Heart right ventricle (tissue), 16 donors: ENCODE data around the gene BET1. TPM values are rescaled to one million over a fixed set of nuclear protein-coding genes. Genes with fewer than 3 reads are reported as not detected.

Experiments
- ATAC-seq, 8 donors: fragments of 200-7000 bp; cut with Tn5 transposase; one replicate each; pipeline ENCODE4 v1.9.1; 2020; ENCODE audit warnings: mild to moderate bottlenecking in 8 of 8, moderate library complexity in 8 of 8, moderate number of reproducible peaks in 1 of 8
- DNase-seq, 2 donors: peaks; one replicate each; pipeline ENCODE4 v3.0.0-alpha.2; 2020
- H3K27ac ChIP-seq, 10 donors: fragments of 200-600 bp; sonication (generic) in 2 of 10; one replicate each; pipeline versions ENCODE4 v1.5.0 to v1.8.0; 2020 to 2022; ENCODE audit warnings: mild to moderate bottlenecking in 3 of 10
- H3K27me3 ChIP-seq, 7 donors: fragments of 200-600 bp; one replicate each; pipeline ENCODE4 v1.8.0; 2021 to 2022; ENCODE audit warnings: mild to moderate bottlenecking in 2 of 7
- H3K36me3 ChIP-seq, 9 donors: fragments of 200-600 bp; sonication (generic) in 1 of 9; one replicate each; pipeline versions ENCODE4 v1.5.0 to v1.8.0; 2020 to 2022; ENCODE audit warnings: mild to moderate bottlenecking in 2 of 9
- H3K4me1 ChIP-seq, 9 donors: fragments of 200-600 bp; sonication (generic) in 1 of 9; one replicate each; pipeline versions ENCODE4 v1.5.0 to v1.8.0; 2020 to 2022; ENCODE audit warnings: mild to moderate bottlenecking in 4 of 9
- H3K4me3 ChIP-seq, 10 donors: fragments of 200-600 bp; sonication (generic) in 2 of 10; one replicate each; pipeline versions ENCODE4 v1.5.0 to v1.8.0; 2020 to 2022; ENCODE audit warnings: mild to moderate bottlenecking in 7 of 10, moderate library complexity in 2 of 10
- H3K9me3 ChIP-seq, 11 donors: fragments of 200-600 bp in 10 of 11; sonication (generic) in 2 of 11; one replicate each; pipeline versions ENCODE4 v1.5.0 to v1.8.0; 2013 to 2022; ENCODE audit warnings: mild to moderate bottlenecking in 2 of 11, control low read depth in 1 of 11, moderate library complexity in 1 of 11
- CTCF ChIP-seq, 9 donors: fragments of 200-600 bp; sonication (generic) in 2 of 9; IDR thresholded peaks; one replicate each; pipeline versions ENCODE4 v1.5.0 to v1.8.0; 2021 to 2022; ENCODE audit warnings: antibody characterized with exemption in 9 of 9, mild to moderate bottlenecking in 5 of 9, moderate library complexity in 1 of 9
- WGBS, 2 donors: extraction: QIAGEN DNeasy Blood & Tissue Kit; methylation state at CpG; one replicate each; pipeline ENCODE4 v1.1.7; 2013; ENCODE audit warnings: inconsistent platforms in 1 of 2; 5-methylcytosine and 5-hydroxymethylcytosine counted together
- intact Hi-C, 10 donors: fragments of 100-400 bp; cut with DNase I; formaldehyde crosslinking; loops; one replicate each; pipeline versions ENCODE4 v1.11.1 to v1.14.2; 2022
- polyA plus RNA-seq, 2 donors: library from polyadenylated mRNA; stranded (reverse); fragments of 200-250 nt; gene quantifications; one replicate each; pipeline ENCODE4 v1.2.3, GENCODE V29; 2013
- total RNA-seq, 10 donors: library from RNA; stranded (reverse); fragmentation: NEBNext Ultra II Directional in 3 of 10; extraction: Animal tissue kit (Norgen Biotek cat#: 25700) in 3 of 10; gene quantifications; one replicate each; pipeline versions ENCODE4 v1.2.1 to v1.2.4, GENCODE V29; 2021 to 2023
- donor health status: Arrhythmogenic right ventricular cardiomyopathy.
- donor health status: ischemic (EF 13 %, LVEDD 7.1; RV severe dilation, severe dysfunction).
- donor health status: healthy with polysubstance abuse.
- donor health status: DM: no; HTN: yes; CAD: no.
- donor health status: DM: no; HTN: no; CAD: no.
- donor health status: ischemic (EF 25% LVEDD 6.9; RV normal size, moderate dysfunction).
- donor health status: ischemic (EF 25% LVEDD 5.7; RV mildly dilated, moderate dysfunction).
- donor health status: healthy.
- donor health status: DM: yes; HTN: yes; CAD: no.
- donor health status: Ischemic cardiomyopathy.
- donor health status: ischemic (EF 35%, LVEDD 5.7; RV mildly dilated, moderate dysfunction).
- donor health status: nonischemic (EF 11% LVEDD 7.7; RV severe dilation, severe dysfunction).
- donor health status: DM: yes; HTN: yes; CAD: no.
- donor health status: PGD.
- donor health status: ischemic (EF 29% LVEDD 5.4; RV normal size, mild dysfunction).
- donor health status: nonischemic (EF 23%, LVEDD 6.1; RV moderate dilation, normal function).

Gene BET1
- total and polyA plus RNA-seq, 12 donors: 6.9 to 20.2 (median 11.7) TPM

- Histone ChIP-seq H3K27me3 (no peaks in the 10 kb centered on the region), H3K9me3 (no peaks in the 10 kb centered on the region), H3K27ac (no peak overlapping the region), H3K36me3 (peaks cover 0 to 5% (median 0%) of the 10 kb centered on the region in 9 donors), H3K4me1 (peaks cover 0 to 5% (median 0%) of the 10 kb centered on the region in 9 donors), H3K4me3 (no peak overlapping the region)
- ATAC-seq (no peak), DNase-seq (no peak)
- intact Hi-C loops: no loop called here
- no peak for TF ChIP-seq CTCF (IDR thresholded peaks at IDR 0.05)
These were observed 20.1 kb downstream of the BET1 start for GRCh38 chr7:93984024-93984423.

GRCh38 chr7:93981480-93981874 is 22.7 kb downstream of the BET1 start:
- no peak for DNase-seq
- H3K9me3 ChIP-seq: no peaks in the 10 kb centered on the region
- intact Hi-C loops: no loop called here

GRCh38 chr7:93980744-93981479 is 23.2 kb downstream of the BET1 start:
- Histone ChIP-seq H3K4me3 (peak overlapping the region in 2 of 10 donors; percentile 0 to 9), H3K36me3 (no peaks in the 10 kb centered on the region), H3K27ac (peak overlapping the region in 4 of 10 donors; percentile 4 to 24 (median 16)), H3K4me1 (peaks cover 0 to 8% (median 0%) of the 10 kb centered on the region in 9 donors), H3K9me3 (no peaks in the 10 kb centered on the region), H3K27me3 (no peaks in the 10 kb centered on the region)
- WGBS, 2 donors: 79 to 88% methylated on average over 5 of the region's 5 CpGs
- ATAC-seq: peak in 1 of 8 donors; percentile 21
- intact Hi-C loops: no loop called here
- no peak for DNase-seq
- no peak for TF ChIP-seq CTCF (IDR thresholded peaks at IDR 0.05)

More at GRCh38 chr7:93981480-93981874, 22.7 kb downstream of the BET1 start:
- WGBS, 2 donors: 65 to 80% methylated on average over 2 of the region's 2 CpGs
- H3K27me3 ChIP-seq: no peaks in the 10 kb centered on the region
- peak overlapping the region in 3 of 10 donors; percentile 9 to 24 (median 22) for H3K27ac ChIP-seq
- peaks cover 0 to 5% (median 0%) of the 10 kb centered on the region in 9 donors for H3K4me1 ChIP-seq
- ATAC-seq: no peak
- no peak for TF ChIP-seq CTCF (IDR thresholded peaks at IDR 0.05)
- H3K4me3 ChIP-seq: no peak overlapping the region
- H3K36me3 ChIP-seq: no peaks in the 10 kb centered on the region

GRCh38 chr7:93977211-93977950 is 26.8 kb downstream of the BET1 start:
- Histone ChIP-seq H3K4me1 (peaks cover 0 to 11% (median 0%) of the 10 kb centered on the region in 9 donors), H3K9me3 (no peaks in the 10 kb centered on the region), H3K36me3 (no peaks in the 10 kb centered on the region), H3K4me3 (no peak overlapping the region), H3K27ac (no peak overlapping the region), H3K27me3 (no peaks in the 10 kb centered on the region)
- 77 to 82% methylated on average over 7 of the region's 7 CpGs for WGBS, 2 donors
- ATAC-seq: no peak
- no peak for DNase-seq
- intact Hi-C loops: no loop called here
- no peak for TF ChIP-seq CTCF (IDR thresholded peaks at IDR 0.05)
